HCT116 (cell line): ENCODE measurements around the gene APEX2. TPM values are rescaled to one million over a fixed set of nuclear protein-coding genes. Genes with fewer than 3 reads are reported as not detected.

Source experiments
- ATAC-seq: fragments of 200-7000 bp; cut with Tn5 transposase; 2 replicates; pipeline ENCODE4 v1.9.1; 2020; ENCODE audit warnings: mild to moderate bottlenecking, moderate library complexity
- BruUV-seq: library from RNA; stranded (reverse); fragments of 400-500 nt; replicated peaks from 2 replicates; lab custom pipeline; 2021; lab: Mats Ljungman, UMichigan
- CTCF ChIA-PET: fragments of 300-600 bp; sonication (Branson Sonifier 250); formaldehyde crosslinking; loops from one replicate; lab custom pipeline; 2021; ENCODE audit warnings: antibody characterized with exemption; lab: Charles Lee
- POLR2A ChIA-PET: fragments of 300-600, 350-600 bp; sonication (Branson Sonifier 250); formaldehyde crosslinking; loops from one replicate; lab custom pipeline; 2021; ENCODE audit warnings: antibody characterized with exemption; lab: Charles Lee
- RAD21 ChIA-PET, 2 experiments: fragments of 300-600 bp; sonication (Branson Sonifier 250); formaldehyde crosslinking; loops; one replicate each; lab custom pipeline; 2023; ENCODE audit warnings: low total read pairs in 2 of 2; ENCODE audit not compliant: uncharacterized antibody in 2 of 2, unreplicated experiment in 2 of 2, low non-redundant PET in 1 of 2; lab: Charles Lee
- DNase-seq: peaks from one replicate; pipeline ENCODE4 v3.0.0-alpha.2; 2010; ENCODE audit warnings: low read depth, low spot score
- H2AFZ ChIP-seq: fragments of 200-600 bp; shearing (Covaris generic), sonication (generic); 2 replicates; pipeline ENCODE4 v1.6.1; 2017; ENCODE audit warnings: low read depth, mixed run types, mixed read lengths, antibody characterized with exemption, low read length; ENCODE audit not compliant: poor library complexity, severe bottlenecking
- H3K27ac ChIP-seq: 2 replicates; pipeline ENCODE4 v1.5.1; 2012; ENCODE audit warnings: low read depth, low read length
- H3K27me3 ChIP-seq: fragments of 200-600 bp; sonication (generic); 2 replicates; pipeline ENCODE4 v1.6.1; 2016; ENCODE audit warnings: mixed run types, low read length, mixed read lengths; ENCODE audit not compliant: insufficient read depth
- H3K36me3 ChIP-seq, 2 experiments: fragments of 200-500 bp in 1 of 2; fragments of 200-600 bp in 1 of 2; sonication (Bioruptor generic) in 1 of 2; sonication (generic) in 1 of 2; 2 replicates each; pipeline versions ENCODE4 v1.5.1 to v1.6.1; 2014 to 2016; ENCODE audit warnings: low read length in 2 of 2, inconsistent platforms in 1 of 2, mixed read lengths in 1 of 2, mixed run types in 1 of 2; ENCODE audit not compliant: insufficient read depth in 2 of 2, control insufficient read depth in 1 of 2
- H3K4me1 ChIP-seq, 2 experiments: fragments of 200-600 bp in 1 of 2; sonication (generic) in 1 of 2; 2 replicates each; pipeline versions ENCODE4 v1.5.1 to v1.6.1; 2012 to 2017; ENCODE audit warnings: low read length in 2 of 2, inconsistent platforms in 1 of 2, mild to moderate bottlenecking in 1 of 2, mixed read lengths in 1 of 2, mixed run types in 1 of 2, moderate library complexity in 1 of 2; ENCODE audit not compliant: insufficient read depth in 2 of 2, control insufficient read depth in 1 of 2
- H3K4me2 ChIP-seq: fragments of 200-600 bp; sonication (generic); 2 replicates; pipeline ENCODE4 v1.6.1; 2017; ENCODE audit warnings: mixed run types, low read length, mixed read lengths
- H3K4me3 ChIP-seq, 2 experiments: fragments of 200-600 bp in 1 of 2; sonication (generic) in 1 of 2; replicated peaks in 1 of 2; 2 replicates each; pipeline ENCODE4 v1.5.1; 2011 to 2016; ENCODE audit warnings: low read length in 2 of 2, control low read depth in 1 of 2, low read depth in 1 of 2, mild to moderate bottlenecking in 1 of 2, mixed read lengths in 1 of 2, mixed run types in 1 of 2
- H3K79me2 ChIP-seq: fragments of 200-600 bp; sonication (generic); 2 replicates; pipeline ENCODE4 v1.6.1; 2017; ENCODE audit warnings: mild to moderate bottlenecking, mixed run types, low read length, moderate library complexity, mixed read lengths; ENCODE audit not compliant: insufficient read depth
- H3K9ac ChIP-seq: fragments of 200-600 bp; sonication (generic); 2 replicates; pipeline ENCODE4 v1.6.1; 2016; ENCODE audit warnings: low read length, mixed read lengths
- H3K9me2 ChIP-seq: fragments of 200-600 bp; sonication (generic), shearing (Covaris generic); 2 replicates; pipeline ENCODE4 v1.6.1; 2017; ENCODE audit warnings: mixed run types, mild to moderate bottlenecking, moderate library complexity; ENCODE audit not compliant: insufficient read depth
- H3K9me3 ChIP-seq, 2 experiments: fragments of 200-500 bp in 1 of 2; fragments of 200-600 bp in 1 of 2; sonication (Bioruptor generic) in 1 of 2; sonication (generic) in 1 of 2; 2 replicates each; pipeline ENCODE4 v1.6.1; 2014 to 2017; ENCODE audit warnings: low read length in 2 of 2, mixed read lengths in 2 of 2, inconsistent platforms in 1 of 2, low read depth in 1 of 2, mild to moderate bottlenecking in 1 of 2, mixed run types in 1 of 2, moderate library complexity in 1 of 2; ENCODE audit not compliant: control insufficient read depth in 1 of 2, insufficient read depth in 1 of 2
- H4K20me1 ChIP-seq: fragments of 200-600 bp; sonication (generic), shearing (Covaris generic); 2 replicates; pipeline ENCODE4 v1.6.1; 2017; ENCODE audit warnings: mixed run types, mild to moderate bottlenecking, moderate library complexity; ENCODE audit not compliant: insufficient read depth
- EGR1 ChIP-seq: IDR thresholded peaks from 2 replicates; pipeline ENCODE4 v1.6.1; 2012; ENCODE audit warnings: low read depth
- RAD21 ChIP-seq: IDR thresholded peaks from 2 replicates; pipeline ENCODE4 v1.6.1; 2012; ENCODE audit warnings: low read depth, mild to moderate bottlenecking
- intact Hi-C: fragments of 100-400 bp; cut with micrococcal nuclease; formaldehyde crosslinking; loops from 2 replicates; pipeline ENCODE4 v1.10.0; 2022
- total RNA-seq: library from RNA; stranded (reverse); gene quantifications from one replicate; pipeline ENCODE4 v1.2.1, GENCODE V29; 2021; ENCODE audit not compliant: unreplicated experiment
- TF ChIP-seq, protein P1 (sequence below): IDR thresholded peaks from 2 replicates; pipeline ENCODE4 v1.6.1; 2011; ENCODE audit warnings: mild to moderate bottlenecking, low read length, moderate library complexity; ENCODE audit not compliant: insufficient replicate concordance; ENCODE audit errors: extremely low read depth
- TF ChIP-seq, protein P2 (sequence below), 3 experiments: fragments of 200-600 bp in 1 of 3; sonication (generic) in 1 of 3; IDR thresholded peaks in 2 of 3; conservative IDR thresholded peaks in 1 of 3; 2 replicates each; pipeline ENCODE4 v1.5.1; 2012 to 2017; ENCODE audit warnings: low read depth in 2 of 3, low read length in 2 of 3, antibody characterized with exemption in 1 of 3, borderline replicate concordance in 1 of 3, control low read depth in 1 of 3, mild to moderate bottlenecking in 1 of 3, mixed read lengths in 1 of 3, mixed run types in 1 of 3, moderate library complexity in 1 of 3; ENCODE audit not compliant: insufficient read depth in 1 of 3

Gene APEX2
- total RNA-seq, 1 experiment from 2014 or later = 28.2 TPM

GRCh38 chrX:55056820-55057674, 56.9 kb downstream of the APEX2 start (continued):
- TF ChIP-seq, protein P1, sequence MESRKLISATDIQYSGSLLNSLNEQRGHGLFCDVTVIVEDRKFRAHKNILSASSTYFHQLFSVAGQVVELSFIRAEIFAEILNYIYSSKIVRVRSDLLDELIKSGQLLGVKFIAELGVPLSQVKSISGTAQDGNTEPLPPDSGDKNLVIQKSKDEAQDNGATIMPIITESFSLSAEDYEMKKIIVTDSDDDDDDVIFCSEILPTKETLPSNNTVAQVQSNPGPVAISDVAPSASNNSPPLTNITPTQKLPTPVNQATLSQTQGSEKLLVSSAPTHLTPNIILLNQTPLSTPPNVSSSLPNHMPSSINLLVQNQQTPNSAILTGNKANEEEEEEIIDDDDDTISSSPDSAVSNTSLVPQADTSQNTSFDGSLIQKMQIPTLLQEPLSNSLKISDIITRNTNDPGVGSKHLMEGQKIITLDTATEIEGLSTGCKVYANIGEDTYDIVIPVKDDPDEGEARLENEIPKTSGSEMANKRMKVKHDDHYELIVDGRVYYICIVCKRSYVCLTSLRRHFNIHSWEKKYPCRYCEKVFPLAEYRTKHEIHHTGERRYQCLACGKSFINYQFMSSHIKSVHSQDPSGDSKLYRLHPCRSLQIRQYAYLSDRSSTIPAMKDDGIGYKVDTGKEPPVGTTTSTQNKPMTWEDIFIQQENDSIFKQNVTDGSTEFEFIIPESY = no peak
- TF ChIP-seq, all 23 proteins: peak for 0

DNA sequence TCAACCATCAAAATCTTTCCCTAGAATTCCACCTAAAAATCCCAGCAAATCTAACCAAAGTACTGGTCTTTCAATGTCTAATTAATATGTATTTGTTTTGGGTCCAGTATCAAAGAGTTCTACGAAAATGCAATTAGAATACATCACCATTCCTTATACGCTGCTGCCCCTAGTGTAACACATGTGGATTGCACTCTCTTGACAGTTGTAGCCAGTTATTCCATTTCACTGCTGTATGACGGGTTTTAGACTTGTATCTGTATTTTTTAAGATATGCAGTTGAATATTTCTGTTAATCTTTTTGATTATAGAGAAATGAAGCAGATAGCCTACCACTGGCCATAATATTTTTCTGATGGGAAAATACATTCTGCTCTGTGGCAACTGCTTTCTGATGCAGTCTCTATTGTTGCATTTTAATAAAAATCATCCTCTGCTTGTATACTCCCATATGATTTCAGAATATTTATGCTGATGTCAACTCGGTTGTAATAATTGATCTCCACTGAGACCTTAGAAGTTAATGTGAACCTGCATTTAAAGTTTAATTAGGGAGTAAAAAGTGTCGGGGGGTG, 57.6 kb downstream of the APEX2 start:
- Histone ChIP-seq H3K9me3 (no peaks in the 10 kb centered on the region), H3K9me2 (no peaks in the 10 kb centered on the region), H3K4me1 (no peaks in the 10 kb centered on the region), H3K4me3 (no peak overlapping the region), H3K36me3 (no peaks in the 10 kb centered on the region), H2AFZ (no peak overlapping the region), H3K79me2 (no peaks in the 10 kb centered on the region), H3K9ac (no peak overlapping the region), H3K27me3 (no peaks in the 10 kb centered on the region), H3K27ac (no peak overlapping the region), H3K4me2 (peak overlapping the region; percentile 43), H4K20me1 (no peaks in the 10 kb centered on the region)
- no TSS peak for BruUV-seq
- RAD21 ChIA-PET = no interaction called here
- ATAC-seq (peak; percentile 80), DNase-seq (peak; percentile 16)
- intact Hi-C loops = loop anchor here (1.0 to 10.0 kb wide), 3 partner anchors 166 to 423 kb away; no protein-coding TSS in a partner anchor
- TF ChIP-seq, protein P2, sequence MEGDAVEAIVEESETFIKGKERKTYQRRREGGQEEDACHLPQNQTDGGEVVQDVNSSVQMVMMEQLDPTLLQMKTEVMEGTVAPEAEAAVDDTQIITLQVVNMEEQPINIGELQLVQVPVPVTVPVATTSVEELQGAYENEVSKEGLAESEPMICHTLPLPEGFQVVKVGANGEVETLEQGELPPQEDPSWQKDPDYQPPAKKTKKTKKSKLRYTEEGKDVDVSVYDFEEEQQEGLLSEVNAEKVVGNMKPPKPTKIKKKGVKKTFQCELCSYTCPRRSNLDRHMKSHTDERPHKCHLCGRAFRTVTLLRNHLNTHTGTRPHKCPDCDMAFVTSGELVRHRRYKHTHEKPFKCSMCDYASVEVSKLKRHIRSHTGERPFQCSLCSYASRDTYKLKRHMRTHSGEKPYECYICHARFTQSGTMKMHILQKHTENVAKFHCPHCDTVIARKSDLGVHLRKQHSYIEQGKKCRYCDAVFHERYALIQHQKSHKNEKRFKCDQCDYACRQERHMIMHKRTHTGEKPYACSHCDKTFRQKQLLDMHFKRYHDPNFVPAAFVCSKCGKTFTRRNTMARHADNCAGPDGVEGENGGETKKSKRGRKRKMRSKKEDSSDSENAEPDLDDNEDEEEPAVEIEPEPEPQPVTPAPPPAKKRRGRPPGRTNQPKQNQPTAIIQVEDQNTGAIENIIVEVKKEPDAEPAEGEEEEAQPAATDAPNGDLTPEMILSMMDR (IDR thresholded peaks at IDR 0.05 in 2 of 3, conservative IDR thresholded peaks at IDR 0.05 in 1 of 3; ENCODE audit: borderline replicate concordance in 1 of 3, insufficient read depth in 1 of 3, low read depth in 2 of 3, low read length in 2 of 3) = peak; percentile 44 to 67 (median 65); a peak in 5 of 6 replicates
- TF ChIP-seq EGR1 = no peak
- peak; percentile 76 for TF ChIP-seq RAD21
- CTCF ChIA-PET = interaction anchor here (0.6 to 1.0 kb wide), 2 partner anchors 166 to 418 kb away, joined by 3 to 5 read pairs; no protein-coding TSS in a partner anchor
- POLR2A ChIA-PET = no interaction called here

Other genes starting within 250 kb of the APEX2 start
- not detected for gene ITIH6, start 202.1 kb upstream of the APEX2 start, total RNA-seq
- gene MAGED2, start 192.6 kb upstream of the APEX2 start, total RNA-seq = 32.4 TPM
- 0.25 TPM for gene TRO, start 79.5 kb upstream of the APEX2 start, total RNA-seq
- gene PFKFB1, start 6.2 kb upstream of the APEX2 start, total RNA-seq = 0.81 TPM
- not detected for gene ALAS2, start 30.6 kb downstream of the APEX2 start, total RNA-seq
- not detected for gene PAGE2B, start 74.7 kb downstream of the APEX2 start, total RNA-seq
- gene PAGE2, start 88.7 kb downstream of the APEX2 start, total RNA-seq = not detected
- gene PAGE5, start 220.0 kb downstream of the APEX2 start, total RNA-seq = not detected